Right renal pelvis (tissue), 4 donors: ENCODE measurements around the gene RNASE2. TPM values are rescaled to one million over a fixed set of nuclear protein-coding genes. Genes with fewer than 3 reads are reported as not detected.
"Not testable (repeated sequence)": the region's sequence is repeated elsewhere in the genome, so short reads cannot be mapped to it uniquely, and the experiment has no call there.

Experiments
- DNase-seq, 4 donors: peaks; one replicate each; pipeline ENCODE4 v3.0.0-alpha.2; 2013; ENCODE audit warnings: low read depth in 4 of 4, low spot score in 3 of 4, missing footprints in 1 of 4
- polyA plus RNA-seq, 4 donors: library from polyadenylated mRNA; unstranded; fragments of 120-200 nt; gene quantifications; one replicate each; pipeline ENCODE4 v1.2.1, GENCODE V29; 2013; ENCODE audit not compliant: insufficient read length in 4 of 4

RNASE2 gene
- polyA plus RNA-seq = 1 to 10 TPM in 2 of 4 donors, under 1 TPM in 2; 0.65 to 1.9 (median 0.97) TPM

DNA sequence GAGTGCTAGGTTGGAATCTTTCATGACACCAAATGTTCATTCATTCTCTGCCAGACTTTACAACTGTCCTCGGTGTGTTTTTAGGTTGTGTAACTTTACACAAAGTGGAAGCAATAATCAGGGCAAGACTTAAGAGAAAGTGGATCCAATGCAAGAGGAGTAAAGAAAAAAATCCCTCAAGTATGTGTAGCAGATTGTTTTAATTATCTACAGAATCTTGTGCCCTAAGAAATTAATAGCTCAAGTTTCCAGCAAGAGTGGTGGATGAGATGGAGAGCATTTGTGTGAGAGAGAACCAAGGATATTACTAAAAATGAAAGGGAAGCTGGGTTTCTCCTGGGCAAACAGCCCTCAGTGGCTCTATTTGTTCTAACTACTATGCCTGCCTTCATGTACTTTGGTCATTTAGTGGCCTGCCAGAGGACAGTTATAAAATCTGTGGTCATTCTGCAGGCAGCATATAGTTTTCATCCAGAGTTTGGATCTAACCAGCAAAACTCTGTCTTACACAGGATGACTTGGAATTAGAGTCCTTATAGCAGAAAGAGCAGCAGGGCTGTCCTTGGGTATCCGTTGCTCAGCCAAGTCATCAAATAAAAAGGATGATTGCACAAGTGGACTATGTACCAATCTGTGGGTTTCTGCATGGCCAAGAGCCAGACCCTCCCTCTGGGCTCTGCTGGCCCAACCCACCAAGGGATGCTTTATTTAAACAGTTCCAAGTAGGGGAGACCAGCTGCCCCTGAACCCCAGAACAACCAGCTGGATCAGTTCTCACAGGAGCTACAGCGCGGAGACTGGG, at the start of gene RNASE2:
RNASE2 (plus strand) TSS at position 752 of the 802 bp plus-strand sequence. CDS start 285 bp downstream, outside the sequence.
- DNase-seq = not testable (repeated sequence)

DNA sequence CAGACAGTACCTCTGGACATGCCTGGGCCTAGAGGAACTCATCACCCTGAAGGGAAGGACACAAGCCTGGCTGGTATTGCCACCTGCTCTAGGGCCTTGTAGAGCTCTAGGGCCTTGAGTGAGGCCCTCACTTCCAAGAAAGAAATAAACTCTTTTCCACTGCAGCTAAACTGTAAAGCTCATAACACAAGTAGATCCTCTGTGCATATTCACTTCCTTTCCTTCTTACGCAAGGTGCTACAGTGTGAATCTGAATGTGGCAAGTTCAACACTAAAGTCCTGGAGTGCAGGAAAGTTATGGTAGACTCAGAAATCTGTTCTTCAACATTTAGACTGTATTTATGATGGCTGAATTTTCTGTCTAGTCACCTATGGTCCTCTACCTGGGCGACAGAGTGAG, 49.6 kb upstream of the RNASE2 start:
- DNase-seq = no peak

GRCh38 chr14:20907214-20907613, 48.1 kb upstream of the RNASE2 start:
- DNase-seq = no peak

- not testable (repeated sequence) for DNase-seq
These were observed 44.5 kb upstream of the RNASE2 start for GRCh38 chr14:20910822-20911221.

- not testable (repeated sequence) for DNase-seq
These were observed 36.1 kb upstream of the RNASE2 start for GRCh38 chr14:20919038-20919756.

DNA sequence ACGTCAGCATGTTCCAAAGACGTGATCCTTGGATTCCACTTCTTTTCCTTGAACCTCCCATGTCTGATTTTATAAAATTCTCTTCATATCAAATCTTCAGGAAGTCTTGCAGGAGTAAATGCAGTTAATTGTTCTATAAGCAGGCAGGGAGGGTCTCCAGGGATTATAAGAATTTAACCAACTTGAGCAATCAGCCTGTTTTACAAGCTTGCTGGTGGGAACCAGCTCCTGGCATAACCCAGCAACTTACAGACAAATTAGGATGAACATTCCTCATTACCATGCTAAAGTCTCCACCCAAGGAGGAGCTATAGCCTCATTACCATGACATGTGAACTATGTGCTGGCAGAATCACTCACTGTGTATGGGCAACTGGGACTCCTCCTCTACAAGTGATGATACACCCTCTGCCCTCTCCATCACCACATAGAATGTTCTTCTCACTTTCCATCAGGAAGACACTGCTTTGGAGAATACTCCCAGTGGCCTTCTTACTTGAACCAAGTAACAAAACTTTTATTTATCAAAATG, 31.5 kb upstream of the RNASE2 start:
- DNase-seq = not testable (repeated sequence)

DNA sequence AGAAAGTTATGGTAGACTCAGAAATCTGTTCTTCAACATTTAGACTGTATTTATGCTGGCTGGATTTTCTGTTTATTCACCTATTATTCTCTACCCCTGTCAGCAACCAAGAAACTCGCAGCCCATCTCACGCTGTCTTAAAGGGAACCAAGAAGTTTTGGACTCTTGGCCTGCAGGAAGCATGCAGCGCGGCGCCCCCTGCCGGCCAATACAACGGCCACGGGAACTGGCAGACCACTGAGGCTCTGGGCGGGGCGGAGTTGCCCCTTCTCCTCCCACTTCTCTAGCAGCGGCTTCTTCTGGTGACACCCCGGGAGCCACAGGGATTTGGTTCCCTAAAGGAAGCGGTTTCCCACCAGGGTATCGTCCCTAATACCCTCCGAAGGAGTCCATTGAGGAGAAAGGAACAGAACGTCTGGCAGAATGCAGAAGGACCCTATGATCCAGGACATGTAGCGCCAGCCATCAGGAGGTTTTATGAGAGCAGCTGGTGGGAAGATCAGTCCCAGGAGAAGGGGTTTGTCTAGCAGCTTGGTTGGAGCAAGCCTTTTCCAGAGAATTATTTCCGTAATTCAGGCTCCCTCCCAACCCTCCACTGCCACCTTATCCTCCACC, 21.0 kb upstream of the RNASE2 start:
- DNase-seq = no peak

DNA sequence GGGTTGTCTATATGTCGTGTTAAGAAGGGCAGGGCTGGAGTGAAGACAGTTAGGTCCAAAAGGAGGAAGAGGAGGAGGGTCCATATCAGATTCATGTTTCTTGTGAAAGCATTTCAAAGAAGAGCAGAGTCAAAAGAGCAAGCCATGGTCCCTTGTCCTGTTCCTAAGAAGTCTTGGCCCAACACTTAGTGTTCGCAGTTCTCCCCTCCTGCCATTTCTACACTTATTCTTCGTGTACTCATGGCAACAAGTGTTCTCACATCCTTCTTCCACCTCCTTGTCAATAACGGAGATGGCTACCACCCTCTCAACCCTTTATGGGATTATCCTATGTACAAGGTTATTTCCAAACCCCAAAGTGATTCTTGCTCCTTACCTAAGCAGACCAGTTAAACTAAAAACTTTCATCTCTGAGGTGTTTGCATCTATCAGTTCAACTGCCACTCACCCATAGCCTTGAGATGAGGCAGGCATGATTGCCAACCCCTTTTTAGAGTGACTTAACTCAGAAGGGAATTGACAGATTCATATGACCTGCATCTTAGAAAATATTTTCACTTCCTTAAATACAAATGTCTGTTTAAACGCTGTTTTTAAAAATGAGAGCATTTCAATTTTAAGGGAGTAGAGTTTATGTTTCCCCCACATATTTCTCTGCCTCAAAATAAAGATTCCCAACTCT, 19.8 kb upstream of the RNASE2 start:
- DNase-seq = no peak

- DNase-seq = not testable (repeated sequence)
These were observed 10.1 kb upstream of the RNASE2 start for GRCh38 chr14:20945146-20945545.

DNA sequence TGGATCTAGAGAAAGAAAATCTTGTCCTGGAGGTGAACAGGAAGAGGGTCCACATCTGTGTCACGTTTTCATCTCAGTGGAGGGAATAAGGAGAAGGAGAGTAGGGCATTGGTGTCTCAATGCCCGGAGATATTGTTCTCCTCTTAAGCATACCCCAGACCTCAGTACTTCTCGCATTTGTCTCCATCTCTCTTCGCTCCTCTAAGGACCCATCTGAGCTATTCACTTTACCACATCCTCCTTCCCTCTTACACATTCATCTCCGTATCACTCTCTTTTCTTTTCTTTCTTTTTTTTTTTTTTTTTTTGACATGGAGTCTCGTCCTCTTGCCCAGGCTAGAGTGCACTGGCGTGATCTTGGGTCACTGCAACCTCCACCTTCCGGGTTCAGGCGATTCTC, 8.6 kb upstream of the RNASE2 start:
- DNase-seq = not testable (repeated sequence)

DNA sequence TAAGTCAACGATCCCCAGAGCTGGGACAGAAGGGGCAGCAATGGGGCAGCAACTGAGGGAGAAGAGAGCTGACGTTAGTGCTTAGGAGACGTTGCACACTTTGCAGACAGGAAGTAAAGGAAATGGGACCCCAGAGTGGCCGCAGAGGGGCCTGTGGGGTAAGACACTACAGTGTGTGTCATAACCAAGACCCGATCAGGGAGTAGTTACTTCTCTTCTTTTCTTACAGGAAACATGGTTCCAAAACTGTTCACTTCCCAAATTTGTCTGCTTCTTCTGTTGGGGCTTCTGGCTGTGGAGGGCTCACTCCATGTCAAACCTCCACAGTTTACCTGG, 219 bp downstream of the RNASE2 start:
- DNase-seq = not testable (repeated sequence)

GRCh38 chr14:20956376-20956976, 1.2 kb downstream of the RNASE2 start:
- DNase-seq = no peak

DNA sequence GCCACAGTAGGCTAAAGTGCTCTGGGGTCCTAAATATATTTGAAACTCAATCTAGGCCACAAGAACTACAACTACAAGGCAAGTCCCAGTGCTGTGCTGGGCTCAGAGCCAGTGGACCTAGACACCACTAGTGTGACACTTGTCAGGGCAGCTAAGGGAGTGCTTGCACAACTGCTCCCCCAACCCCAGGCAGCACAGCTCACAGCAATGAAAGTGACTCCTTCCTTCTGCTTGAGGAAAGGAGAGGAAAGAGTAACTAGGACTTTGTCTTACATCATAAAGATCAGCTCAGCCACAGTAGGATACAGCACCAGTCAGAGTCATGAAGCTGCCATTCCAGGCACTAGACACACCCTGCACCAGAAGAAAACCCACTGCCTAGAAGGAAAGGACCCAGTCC, 3.7 kb downstream of the RNASE2 start:
- not testable (repeated sequence) for DNase-seq

DNA sequence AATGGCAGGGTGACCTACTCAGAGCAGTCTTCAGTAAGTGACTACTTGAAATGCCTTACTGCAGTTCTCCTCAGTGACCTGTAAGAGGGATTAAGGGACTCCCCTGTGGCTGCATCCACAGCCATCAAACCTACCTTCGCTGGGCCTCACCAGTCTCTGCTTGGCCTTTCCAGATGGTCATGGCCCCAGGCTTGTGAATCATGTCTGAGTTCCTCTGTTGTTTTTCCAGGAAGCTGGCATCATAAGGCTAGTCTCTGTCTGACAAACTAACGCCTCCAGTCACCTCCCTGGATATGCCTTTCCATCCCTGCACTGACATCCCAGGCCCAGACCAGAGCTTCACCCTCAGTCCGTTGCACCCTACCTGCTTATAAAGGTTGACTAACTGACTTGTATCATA, 14.0 kb downstream of the RNASE2 start:
- no peak for DNase-seq

DNA sequence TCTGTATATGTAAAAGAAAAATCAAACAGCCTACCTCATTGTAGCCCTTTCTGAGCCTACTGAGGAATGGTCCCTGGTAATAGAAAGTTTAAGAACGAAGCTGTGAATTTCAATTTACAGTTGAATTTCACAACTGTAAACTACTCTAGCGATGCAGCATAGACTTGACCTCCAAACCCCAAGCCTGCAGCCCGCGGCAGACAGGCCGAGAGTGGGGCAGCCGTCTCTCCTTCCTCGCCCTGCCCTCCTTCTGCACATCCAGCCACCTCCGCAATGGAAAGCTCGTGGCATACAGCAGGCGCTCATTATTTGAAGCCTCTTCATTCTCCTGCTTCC, 15.3 kb downstream of the RNASE2 start:
- no peak for DNase-seq

GRCh38 chr14:20970983-20971704, 15.9 kb downstream of the RNASE2 start:
- peak; percentile 67 to 83 (median 72) for DNase-seq

- no peak for DNase-seq
These were observed 16.4 kb downstream of the RNASE2 start for GRCh38 chr14:20971705-20972021.

DNA sequence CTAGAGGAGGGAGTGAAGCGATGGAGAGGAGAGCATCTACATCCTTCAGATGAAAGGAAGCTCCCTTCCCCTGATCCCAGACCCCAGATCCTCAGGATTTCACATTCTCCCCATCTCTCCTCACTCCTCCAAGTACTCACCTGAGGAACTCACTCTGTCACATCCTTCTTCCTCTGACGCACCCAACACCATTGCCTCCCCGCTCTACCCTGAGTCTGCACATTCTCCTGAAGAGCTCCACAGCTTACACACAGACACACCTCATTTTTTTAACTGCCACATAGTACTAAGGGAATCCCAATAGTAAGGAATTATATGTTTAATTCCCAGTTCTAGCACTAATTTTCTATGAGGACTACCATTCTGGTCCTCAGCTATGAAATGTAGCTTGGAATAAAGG, 18.2 kb downstream of the RNASE2 start:
- no peak for DNase-seq

- DNase-seq = no peak
These were observed 21.0 kb downstream of the RNASE2 start for GRCh38 chr14:20976291-20976690.

GRCh38 chr14:20978687-20979086, 23.4 kb downstream of the RNASE2 start:
- no peak for DNase-seq
